Activated gamma-delta T cell (primary cell): ENCODE results near the gene CPLX3.
A peak's percentile ranks its signal among the peaks of the same experiment; 100 is the strongest.

Experiments
- DNase-seq: peaks from one replicate; lab custom pipeline; 2025; lab: John Stamatoyannopoulos, UW

The CPLX3 gene

DNA sequence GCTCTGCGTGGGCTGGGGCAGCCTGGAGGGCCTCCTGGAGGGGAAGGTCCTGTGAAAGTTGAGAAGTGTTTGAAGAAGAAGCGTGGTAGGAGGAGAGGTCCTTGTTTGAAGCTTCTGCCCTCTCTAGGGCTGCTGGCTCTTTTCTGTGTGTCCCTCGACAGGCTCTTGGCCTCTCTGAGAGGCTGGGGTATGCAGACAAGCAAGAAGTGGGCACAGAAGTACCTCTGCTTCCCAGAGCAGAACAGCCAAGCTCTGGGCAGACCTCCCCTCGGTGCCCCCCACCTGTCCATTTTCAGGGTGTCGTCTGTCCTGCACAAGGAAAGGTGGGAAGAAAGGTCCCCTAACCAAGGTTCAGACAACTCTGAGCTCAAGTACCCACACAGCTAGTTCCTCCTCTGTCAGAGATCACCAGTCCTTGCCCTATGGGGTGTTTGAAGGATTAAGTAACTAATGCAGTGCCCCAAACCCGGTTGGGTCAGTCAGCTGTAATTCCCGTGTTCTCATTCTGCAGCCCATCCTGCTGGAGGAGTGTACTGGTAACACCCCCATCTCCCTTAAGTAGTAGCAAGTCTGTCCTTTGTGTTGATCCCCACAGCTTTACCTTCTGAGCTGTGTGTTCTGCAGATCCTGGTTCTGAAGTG is 38.3 kb upstream of the CPLX3 start:
- peak; percentile 64 for DNase-seq

DNA sequence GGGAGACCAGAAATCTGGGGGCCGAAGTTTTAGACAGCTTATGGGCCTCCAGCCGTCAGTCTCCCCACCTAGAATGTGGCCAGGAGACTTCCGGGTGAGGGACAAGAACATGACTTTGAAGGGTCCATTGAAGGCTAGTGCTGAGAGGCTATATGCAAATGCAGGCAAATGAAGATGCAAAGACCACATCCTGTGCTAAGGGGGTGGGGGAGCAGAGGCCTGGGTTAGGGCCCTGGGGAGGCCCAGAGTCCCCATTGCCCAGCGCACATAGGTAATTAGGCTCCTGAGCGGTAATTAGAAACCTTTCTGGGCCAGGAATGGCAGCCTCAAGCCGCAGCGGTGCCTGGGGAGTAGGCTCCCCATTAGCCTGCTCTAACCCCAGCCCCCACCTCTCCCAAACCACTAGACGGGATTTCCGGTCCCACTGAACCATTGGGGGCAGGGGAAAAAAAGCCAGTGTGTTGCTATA is 37.7 kb upstream of the CPLX3 start:
- no peak for DNase-seq

DNA sequence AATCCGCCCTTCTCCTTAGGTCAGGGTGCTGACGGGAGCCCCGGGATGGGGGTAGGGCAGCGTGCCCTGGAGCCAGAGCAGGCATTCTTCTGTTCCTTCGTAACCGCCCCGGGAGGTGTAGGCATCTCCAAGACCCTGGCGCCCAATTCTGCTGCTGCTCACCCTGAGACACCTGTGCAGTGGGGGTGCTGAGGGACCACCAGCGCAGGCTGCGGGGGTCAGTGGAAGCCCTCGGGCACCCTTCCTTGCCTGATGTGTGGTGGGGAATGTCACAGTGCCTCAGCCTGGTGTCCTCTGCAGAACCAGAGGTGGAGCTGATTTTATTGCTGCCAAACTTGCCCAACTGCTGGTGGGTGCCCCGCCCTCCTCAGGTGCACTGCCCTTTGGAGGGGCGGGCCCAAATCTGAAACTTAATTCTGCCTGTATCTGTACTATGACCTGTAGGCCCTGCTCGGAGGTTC is 37.2 kb upstream of the CPLX3 start:
- DNase-seq = no peak

DNA sequence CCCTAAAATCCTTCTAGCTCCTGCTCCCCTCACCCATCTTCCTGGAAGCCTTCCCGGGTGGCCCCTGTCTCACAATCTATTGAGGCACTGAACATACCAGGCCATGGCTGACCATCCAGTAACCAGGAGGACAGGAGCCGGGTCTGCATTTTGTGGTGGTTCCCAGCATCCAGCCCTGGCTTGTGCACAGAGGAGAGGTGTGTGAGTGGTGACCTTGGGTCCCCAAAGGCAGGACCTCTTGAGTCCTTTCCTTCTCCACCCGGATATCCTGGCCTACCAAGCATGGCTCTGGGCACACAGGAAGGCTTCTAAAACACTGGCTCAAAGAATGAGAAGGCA is 36.7 kb upstream of the CPLX3 start:
- no peak for DNase-seq

DNA sequence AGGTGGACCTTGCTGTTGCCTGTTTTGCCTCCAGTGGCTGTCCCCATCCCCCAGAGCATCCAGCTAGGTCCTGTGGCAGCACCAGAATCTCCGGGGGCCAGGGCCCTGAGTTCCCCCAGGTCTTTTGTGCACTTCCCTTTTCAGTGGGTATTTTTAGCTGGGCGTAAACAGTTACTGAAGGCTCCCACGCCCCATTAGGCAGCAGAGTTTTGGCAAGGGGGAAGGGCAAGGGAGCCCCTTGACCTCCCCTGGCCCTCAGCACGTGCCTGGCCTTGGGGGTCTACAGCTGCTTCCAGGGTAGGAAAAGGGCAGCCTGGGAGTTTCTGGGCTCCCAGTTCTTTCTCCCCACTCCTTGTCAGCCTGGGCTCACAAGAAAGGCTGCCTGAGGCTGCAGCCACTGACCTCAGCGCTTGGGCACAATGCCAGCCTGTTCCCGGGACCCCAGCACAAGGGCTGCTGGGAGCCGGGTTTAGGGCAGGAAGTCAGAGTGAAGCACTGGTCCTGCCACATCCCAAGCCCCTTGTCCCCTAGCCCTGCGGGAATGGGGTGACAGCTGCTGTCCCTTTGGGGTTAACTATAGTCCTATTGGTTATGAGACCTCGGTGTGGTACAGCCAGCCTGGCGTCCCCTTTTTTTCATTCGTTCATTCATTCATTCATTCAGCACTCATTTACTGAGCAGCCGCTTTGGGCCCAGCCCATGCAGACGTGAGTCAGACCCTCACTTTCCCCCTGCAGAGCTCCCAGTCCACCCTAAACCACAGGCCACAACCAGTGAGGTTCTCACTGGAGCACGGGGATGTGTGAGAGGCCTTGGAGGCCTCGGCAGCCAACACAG is 36.1 kb upstream of the CPLX3 start:
- DNase-seq = no peak

DNA sequence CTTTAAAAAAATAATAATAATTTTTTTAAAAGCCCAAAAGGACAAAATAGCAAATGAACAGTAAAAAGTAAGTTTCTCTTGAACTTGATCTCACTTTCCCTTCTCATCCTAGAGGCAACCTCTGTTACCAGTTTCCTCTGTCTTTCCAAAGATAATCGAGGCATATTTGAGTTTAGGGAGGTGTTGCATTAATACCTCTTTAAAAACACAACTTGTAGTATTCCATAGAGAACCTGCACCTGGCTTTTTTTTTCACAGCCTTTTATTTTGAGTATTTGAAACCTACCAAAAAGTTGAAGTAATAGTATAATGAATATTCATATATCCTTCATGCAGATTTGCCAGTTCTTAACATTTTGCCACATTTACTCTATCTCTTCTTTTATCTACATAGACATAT is 35.4 kb upstream of the CPLX3 start:
- DNase-seq = no peak

DNA sequence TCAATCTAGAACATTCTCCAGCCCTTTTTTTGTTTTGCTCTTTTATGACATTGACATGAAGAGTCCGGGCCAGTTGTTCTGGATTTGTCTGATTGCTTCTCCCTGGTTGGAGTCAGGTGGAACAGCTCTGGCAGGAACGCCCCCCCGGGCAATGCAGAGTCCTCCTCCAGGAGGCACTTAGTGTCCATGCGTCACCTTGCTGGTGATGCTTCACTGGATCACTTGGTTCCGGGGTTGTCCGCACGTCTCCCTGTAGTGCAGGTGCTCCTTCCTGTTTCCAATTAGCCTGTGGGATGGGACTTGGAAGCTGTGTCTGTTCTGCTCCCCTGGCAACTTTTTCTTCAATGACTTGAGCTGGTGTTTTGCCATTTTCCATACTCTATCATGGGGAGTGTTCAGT is 34.8 kb upstream of the CPLX3 start:
- DNase-seq = no peak

DNA sequence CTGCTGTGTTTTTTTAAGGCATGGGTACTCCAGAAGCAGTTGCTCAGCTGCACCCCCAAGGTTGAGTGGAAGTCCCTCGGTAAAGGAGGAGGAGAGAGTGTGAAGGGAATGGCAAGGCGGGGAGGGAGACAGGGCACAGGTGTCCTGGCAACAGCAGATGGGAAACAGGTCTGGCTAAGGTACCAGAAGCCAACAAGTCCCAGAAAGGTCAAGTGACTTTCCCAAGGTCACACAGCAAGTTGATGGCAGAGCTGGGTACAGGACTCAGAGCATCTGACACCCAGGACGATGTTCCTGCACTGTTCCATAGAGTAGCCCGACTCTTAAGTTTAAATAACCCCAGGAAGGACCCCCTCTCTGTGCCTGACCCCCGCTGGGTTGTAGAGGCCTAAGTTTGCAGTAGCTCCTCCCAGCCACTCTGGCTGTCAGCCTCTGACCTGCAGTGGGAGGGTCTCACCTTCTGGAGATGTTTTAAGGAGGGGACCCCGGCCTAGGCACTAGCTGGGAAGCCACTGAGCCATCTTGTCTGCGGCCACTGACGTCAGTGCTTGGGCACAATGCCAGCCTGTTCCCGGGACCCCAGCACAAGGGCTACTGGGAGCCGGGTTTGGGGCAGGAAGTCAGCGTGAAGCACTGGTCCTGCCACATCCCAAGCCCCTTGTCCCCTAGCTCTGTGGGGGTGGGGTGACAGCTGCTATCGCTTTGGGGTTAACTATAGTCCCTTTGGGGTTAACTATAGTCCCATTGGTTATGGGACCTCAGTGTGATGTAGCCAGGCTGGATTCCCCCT is 34.0 kb upstream of the CPLX3 start:
- DNase-seq = no peak

DNA sequence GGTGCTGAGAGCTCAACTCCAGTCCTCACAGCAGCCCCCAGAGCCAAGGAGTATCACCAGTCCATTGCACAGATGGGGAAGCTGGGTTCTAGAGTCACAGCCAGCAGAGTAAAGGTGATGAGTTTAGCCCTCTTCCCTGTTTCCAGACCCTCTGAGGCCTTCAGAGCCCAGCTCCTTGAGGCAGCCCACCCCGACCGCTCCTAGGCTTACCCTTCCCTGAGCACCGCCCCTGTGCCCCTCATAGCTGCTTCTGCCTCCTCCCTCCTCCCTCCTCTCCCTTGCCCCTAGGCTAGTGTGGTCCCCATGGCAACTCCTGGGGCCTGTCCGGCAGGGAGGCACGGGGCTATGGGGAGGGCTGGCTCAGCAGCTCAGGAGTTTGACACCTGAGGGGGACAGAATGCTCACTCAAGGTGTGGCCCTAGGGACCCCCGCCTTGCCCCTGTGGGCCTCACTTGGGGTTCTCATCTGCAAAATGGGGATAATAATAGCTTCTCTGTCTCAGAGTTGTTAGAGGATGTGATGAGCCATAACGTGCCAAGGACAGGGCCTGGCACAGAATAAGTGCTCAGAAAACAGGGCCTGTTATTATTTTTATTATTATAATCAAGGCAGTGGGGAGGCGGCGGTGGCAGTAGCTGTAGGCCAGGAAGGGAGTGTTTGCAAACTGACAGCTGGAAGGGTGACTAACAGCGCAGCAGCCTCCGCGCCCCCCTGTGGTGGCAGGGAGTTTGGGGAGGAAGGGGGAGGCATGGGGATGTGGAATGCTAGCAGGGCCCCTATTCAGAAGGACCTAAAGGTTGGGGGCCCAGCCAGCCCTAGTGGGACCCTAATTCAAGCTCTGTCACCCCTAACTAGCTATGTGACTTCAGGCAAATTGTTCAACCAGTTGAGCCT is 33.0 kb upstream of the CPLX3 start:
- DNase-seq = peak; percentile 55

DNA sequence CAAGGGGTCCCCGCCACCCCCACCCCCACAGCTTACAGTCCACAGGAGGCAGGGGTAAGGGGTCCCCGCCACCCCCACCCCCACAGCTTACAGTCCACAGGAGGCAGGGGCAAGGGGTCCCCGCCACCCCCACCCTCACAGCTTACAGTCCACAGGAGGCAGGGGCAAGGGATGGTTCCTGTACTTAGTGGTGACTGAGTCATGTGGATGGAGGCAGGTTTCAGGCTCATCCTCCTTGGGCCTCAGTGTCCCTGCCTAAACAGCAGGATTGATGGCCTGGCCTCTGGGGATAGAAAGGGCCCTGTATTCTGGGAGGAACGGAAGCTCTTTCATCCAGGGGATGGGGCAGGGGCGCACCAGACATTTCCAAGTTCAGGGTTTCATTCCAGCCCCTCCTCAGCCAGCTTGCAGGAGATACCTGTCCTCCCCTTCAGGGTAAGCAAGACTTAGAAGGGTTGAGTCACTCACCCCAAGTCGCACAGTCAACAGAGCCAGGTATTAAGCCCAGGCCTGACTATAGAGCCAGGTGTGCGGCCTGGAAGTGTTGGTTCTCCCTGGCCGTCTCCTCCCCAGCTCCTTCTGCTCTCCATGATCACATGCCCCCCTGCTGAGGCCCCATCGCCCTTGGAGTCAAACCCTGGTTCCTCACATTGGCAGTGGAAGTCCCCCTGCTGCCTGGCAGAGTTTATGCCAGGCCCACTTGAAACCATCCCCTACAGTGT is 32.0 kb upstream of the CPLX3 start:
- no peak for DNase-seq

DNA sequence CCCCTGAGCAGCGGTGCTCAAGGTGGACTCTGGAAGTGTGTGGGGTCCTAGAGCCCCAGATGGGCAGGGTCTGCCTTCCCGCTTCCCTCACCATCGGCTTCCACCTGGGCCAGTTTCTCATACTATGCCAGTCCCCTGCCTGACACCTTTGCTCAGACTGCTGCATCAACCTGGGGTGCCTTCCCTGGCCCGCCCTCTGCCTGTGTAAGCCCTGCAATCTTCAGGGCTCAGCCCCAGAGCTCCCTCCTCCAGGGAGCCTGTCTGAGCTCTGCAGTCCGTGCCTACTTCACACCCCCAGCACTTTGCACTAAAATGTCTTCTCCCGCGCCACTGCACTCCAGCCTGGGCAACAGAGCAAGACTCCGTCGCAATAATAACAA is 31.5 kb upstream of the CPLX3 start:
- DNase-seq = no peak

DNA sequence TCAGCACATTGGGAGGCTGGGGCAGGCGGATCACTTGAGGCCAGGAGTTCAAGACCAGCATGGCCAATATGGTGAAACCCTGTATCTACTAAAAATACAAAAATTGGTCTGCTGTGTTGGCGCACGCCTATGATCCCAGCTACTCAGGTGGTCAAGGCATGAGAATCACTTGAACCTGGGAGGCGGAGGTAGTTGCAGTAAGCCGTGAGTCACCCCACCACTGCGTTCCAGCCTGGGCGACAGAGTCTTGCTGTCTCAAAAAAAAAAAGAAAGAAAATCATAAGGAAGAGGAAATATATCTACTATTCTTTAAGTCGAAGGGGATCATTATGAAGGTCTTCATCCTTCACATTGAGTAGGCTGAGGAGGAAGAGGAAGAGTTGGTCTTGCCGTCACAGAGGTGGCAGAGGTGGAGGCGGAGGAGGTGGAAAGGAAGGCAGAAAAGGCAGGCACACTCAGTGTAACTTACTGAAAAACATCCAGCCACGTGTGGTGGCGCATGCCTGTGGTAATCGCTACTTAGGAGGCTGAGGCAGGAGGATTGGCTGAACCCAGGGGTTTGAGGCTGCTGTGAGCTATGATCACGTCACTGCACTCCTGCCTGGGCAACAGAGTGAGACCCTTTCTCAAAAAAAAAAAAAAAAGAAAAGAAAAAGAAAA is 30.3 kb upstream of the CPLX3 start:
- DNase-seq = no peak

DNA sequence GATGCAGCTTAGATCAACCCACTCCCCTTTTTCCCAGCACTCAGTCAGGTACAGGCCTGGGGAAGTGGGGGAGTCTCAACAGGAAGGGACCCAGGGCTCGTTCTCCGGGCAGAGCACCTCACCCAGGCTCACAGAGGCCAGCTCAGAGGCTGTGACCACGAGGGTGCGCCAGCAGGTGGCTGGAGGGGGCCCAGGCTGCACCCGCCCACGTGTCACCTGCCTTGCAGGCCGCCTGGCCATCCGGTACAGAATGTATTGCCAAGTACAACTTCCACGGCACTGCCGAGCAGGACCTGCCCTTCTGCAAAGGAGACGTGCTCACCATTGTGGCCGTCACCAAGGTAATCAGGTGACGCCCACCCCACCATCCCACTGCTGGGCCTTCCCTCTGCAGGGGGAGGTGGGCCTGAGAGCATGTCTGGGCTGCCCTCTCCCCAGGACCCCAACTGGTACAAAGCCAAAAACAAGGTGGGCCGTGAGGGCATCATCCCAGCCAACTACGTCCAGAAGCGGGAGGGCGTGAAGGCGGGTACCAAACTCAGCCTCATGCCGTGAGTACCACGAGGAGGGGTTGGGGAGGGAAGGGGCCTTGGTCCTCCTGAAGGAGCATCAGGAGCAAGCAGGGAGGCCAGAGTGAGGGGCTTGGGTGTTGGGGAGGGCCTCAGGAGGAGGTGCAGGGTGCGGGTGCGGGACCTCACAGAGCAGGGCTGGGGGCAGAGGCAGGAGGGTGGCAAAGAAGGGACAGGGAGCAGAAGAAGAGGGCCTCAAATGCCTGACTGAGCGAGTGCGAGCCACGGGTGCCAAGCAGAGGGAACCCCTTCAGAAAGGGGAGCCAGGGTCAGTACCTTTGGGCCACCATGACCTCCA is 27.8 kb upstream of the CPLX3 start:
- DNase-seq = no peak

DNA sequence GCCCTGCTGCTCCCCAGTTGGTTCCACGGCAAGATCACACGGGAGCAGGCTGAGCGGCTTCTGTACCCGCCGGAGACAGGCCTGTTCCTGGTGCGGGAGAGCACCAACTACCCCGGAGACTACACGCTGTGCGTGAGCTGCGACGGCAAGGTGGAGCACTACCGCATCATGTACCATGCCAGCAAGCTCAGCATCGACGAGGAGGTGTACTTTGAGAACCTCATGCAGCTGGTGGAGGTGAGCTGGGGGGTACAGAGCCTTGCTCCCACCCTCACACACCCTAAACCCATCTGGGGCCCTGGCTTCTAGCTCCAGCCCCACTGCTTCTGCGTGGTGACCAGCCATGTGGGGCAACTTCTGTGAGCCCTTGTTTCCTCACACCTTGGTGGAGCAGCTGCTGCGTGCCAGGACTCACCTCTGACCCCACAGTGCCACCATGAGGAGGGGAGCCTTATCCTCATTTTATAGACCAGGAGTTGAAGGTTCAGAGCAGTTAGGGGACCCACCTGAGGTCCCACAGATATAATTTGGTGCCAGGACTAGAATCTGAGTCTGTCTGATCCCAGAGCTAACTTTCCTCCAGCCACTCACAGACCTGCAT is 27.1 kb upstream of the CPLX3 start:
- no peak for DNase-seq

DNA sequence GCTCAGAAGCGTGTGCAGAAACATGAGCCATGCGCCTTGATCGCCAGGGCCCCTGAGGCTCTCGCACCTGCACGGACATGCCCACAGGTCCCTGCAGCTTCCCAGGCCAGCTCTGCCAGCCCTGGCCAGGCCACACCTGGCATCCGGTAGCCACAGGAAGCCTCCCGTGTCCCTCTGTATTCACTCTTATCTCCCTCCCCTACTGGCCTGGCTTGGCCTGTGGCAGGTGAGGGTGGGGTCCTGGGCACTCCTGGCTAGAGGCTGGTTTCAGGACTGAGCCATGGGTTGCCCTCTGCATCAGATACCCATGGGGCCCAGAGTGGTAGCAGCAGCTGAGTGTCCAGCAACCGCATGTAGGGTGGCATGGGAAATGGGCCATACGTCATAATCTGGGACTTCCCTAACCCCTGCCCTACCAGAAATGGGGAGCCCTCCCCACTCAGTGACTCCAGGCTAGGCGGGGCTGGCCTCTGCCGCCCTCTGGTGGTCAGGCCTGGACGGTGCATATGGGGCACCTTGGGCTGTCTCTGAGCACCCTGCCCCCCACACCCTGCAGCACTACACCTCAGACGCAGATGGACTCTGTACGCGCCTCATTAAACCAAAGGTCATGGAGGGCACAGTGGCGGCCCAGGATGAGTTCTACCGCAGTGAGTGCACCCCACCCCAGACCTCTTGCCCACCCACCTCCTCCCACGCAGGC is 26.4 kb upstream of the CPLX3 start:
- DNase-seq = peak; percentile 73

DNA sequence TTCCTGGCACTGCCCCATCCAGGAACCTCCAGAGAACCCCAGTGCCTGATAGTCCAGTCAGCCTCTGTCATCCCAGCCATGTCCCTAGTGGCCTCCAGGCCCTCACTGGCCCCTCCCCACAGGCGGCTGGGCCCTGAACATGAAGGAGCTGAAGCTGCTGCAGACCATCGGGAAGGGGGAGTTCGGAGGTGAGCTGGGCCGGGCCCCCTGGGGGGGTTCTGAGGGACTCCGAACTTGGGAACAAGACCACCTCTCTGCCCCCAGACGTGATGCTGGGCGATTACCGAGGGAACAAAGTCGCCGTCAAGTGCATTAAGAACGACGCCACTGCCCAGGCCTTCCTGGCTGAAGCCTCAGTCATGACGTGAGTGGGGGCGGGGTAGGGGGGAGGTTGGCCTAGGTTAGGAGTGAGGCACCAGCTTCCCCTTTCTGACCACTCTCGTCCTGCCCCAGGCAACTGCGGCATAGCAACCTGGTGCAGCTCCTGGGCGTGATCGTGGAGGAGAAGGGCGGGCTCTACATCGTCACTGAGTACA is 25.8 kb upstream of the CPLX3 start:
- no peak for DNase-seq

DNA sequence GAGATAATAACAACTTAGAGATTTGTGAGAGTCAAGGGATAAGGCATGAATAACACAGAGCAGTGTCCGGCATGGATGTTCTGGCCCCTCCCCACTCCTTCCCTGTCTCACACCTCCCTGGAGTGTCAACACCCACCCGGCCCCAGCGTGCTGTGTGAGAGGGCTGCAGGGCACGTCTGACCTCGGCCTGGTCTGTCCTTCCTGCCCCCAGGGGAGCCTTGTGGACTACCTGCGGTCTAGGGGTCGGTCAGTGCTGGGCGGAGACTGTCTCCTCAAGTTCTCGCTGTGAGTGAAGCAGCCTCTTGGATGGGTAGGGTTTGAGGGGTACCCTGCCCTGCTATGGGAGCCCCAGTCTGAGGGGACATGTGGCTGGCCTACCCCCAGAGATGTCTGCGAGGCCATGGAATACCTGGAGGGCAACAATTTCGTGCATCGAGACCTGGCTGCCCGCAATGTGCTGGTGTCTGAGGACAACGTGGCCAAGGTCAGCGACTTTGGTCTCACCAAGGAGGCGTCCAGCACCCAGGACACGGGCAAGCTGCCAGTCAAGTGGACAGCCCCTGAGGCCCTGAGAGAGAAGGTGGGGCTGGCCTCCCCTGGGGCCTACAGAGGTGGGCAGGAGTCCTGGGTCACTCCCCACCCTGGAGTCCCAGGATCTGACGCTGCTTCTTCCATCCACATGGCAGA is 25.0 kb upstream of the CPLX3 start:
- DNase-seq = no peak

DNA sequence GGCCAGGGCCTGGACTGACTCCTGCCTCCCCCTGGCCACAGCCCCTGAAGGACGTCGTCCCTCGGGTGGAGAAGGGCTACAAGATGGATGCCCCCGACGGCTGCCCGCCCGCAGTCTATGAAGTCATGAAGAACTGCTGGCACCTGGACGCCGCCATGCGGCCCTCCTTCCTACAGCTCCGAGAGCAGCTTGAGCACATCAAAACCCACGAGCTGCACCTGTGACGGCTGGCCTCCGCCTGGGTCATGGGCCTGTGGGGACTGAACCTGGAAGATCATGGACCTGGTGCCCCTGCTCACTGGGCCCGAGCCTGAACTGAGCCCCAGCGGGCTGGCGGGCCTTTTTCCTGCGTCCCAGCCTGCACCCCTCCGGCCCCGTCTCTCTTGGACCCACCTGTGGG is 24.1 kb upstream of the CPLX3 start:
- no peak for DNase-seq
